OCI-LY3 (cell line): Measurements from ENCODE around the gene RELL2.

ENCODE experiments used
- CTCF ChIP-seq: fragments of 200-600, 300-600 bp; sonication (generic); IDR thresholded peaks from 2 replicates; pipeline ENCODE4 v1.5.1; 2014; ENCODE audit warnings: antibody characterized with exemption, low read length, low read depth
- EZH2phosphoT487 ChIP-seq: fragments of 200-600 bp; shearing (Covaris generic); IDR thresholded peaks from 2 replicates; pipeline ENCODE4 v1.6.1; 2018; ENCODE audit warnings: antibody characterized with exemption, mixed run types, low read depth

GRCh38 chr5:141598391-141599345, 38.1 kb upstream of the RELL2 start:
- TF ChIP-seq CTCF (no peak), EZH2phosphoT487 (no peak)
